Panc1 (cell line): Measurements from ENCODE around the gene B4GALT6.

Source experiments
- TCF7L2 ChIP-seq: IDR thresholded peaks from 2 replicates; pipeline ENCODE4 v1.6.1; 2011; ENCODE audit warnings: mild to moderate bottlenecking, low read depth, low read length, inconsistent platforms
- TF ChIP-seq, protein P1 (sequence below): fragments of 450-650 bp; IDR thresholded peaks from 2 replicates; pipeline ENCODE4 v1.5.1; 2017; ENCODE audit warnings: mild to moderate bottlenecking

GRCh38 chr18:31723639-31723989 is 39.2 kb upstream of the B4GALT6 start:
- TF ChIP-seq, protein P1, sequence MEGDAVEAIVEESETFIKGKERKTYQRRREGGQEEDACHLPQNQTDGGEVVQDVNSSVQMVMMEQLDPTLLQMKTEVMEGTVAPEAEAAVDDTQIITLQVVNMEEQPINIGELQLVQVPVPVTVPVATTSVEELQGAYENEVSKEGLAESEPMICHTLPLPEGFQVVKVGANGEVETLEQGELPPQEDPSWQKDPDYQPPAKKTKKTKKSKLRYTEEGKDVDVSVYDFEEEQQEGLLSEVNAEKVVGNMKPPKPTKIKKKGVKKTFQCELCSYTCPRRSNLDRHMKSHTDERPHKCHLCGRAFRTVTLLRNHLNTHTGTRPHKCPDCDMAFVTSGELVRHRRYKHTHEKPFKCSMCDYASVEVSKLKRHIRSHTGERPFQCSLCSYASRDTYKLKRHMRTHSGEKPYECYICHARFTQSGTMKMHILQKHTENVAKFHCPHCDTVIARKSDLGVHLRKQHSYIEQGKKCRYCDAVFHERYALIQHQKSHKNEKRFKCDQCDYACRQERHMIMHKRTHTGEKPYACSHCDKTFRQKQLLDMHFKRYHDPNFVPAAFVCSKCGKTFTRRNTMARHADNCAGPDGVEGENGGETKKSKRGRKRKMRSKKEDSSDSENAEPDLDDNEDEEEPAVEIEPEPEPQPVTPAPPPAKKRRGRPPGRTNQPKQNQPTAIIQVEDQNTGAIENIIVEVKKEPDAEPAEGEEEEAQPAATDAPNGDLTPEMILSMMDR, result no peak
- no peak for TF ChIP-seq TCF7L2
